GM12872 (cell line): ENCODE data around the gene NPAS3.

Experiments used
- TF ChIP-seq, protein P1 (sequence below): IDR thresholded peaks from 3 replicates; pipeline ENCODE4 v1.5.1; 2011; ENCODE audit warnings: low read depth, mild to moderate bottlenecking, low read length, moderate library complexity; ENCODE audit not compliant: insufficient read depth

Gene NPAS3

DNA sequence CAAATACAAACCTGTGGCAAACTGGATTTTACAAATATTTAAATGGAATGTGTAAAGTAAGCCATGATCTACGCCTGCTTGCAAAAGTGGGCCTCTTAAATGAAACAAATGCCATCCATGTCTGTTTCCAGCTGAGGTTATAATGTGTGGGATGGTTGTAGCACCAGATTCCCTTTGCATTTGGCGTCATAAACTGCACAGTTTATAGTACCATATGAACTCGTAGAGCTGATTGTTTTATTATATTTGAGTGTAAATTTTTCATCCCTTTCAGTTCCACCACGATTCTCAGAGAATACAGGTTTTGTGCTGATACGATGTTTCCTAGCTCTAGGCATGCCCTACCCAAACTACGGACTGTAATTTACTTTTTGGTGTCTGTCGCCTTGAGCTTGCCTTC lies 637.3 kb downstream of the NPAS3 start:
- TF ChIP-seq, protein P1, sequence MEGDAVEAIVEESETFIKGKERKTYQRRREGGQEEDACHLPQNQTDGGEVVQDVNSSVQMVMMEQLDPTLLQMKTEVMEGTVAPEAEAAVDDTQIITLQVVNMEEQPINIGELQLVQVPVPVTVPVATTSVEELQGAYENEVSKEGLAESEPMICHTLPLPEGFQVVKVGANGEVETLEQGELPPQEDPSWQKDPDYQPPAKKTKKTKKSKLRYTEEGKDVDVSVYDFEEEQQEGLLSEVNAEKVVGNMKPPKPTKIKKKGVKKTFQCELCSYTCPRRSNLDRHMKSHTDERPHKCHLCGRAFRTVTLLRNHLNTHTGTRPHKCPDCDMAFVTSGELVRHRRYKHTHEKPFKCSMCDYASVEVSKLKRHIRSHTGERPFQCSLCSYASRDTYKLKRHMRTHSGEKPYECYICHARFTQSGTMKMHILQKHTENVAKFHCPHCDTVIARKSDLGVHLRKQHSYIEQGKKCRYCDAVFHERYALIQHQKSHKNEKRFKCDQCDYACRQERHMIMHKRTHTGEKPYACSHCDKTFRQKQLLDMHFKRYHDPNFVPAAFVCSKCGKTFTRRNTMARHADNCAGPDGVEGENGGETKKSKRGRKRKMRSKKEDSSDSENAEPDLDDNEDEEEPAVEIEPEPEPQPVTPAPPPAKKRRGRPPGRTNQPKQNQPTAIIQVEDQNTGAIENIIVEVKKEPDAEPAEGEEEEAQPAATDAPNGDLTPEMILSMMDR: no peak

DNA sequence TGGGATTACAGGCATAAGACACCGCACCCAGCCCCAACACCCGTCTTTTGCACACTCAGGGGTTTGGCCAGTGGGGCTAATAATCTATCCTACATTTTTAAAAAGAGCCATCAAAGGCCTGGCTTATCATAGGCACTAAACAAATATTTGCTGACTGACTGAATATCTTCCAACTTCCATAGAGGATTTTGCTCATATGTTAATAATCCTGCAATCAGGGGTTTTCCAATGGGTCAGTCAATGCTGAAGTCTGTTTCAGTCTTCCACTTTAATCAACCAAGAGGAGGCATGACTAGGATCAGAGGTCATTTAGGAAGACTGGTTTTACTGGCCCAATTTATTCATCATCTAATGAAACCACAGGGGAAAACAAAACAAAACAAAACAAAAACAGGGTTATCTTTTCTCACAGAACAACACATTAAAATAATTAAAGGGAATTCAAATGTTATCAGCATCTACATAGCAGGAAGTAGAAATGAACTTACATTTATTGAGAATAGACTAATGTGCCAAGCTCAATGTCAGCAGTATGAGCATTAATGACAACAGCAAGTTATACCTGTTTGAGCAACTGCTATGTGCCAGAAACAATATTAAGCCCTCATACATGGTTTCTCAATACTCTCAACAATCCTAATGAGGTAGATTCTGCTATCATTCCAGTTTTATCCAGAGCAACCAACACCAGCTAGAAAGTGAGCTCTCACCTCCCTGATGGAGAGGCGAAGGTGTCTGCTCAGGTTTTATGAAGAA lies 640.0 kb downstream of the NPAS3 start:
- TF ChIP-seq, protein P1: no peak

DNA sequence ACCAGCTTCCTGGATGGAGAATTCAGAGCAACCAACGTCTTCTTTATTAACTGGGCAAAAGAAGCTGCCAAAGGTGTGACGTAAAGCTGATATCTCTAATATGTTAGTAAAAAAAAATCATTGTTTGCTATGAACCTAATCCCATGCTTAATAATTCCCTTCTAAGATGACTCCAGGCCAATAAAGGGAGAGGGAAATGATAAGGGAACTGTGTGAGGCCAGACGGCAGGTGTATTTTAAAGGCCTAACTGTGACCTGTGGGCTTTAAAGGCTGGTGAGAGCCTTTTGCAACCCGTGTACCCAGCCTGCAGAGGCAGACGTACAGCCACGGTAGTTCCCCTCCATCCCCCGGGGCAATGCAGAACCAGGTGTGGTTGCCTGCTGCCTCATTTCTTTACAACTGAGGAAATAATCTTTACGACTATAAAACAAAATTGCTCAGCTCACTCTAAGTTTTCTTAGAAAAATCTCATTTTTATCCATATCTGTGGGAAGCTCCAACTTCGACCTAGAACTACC lies 641.6 kb downstream of the NPAS3 start:
- TF ChIP-seq, protein P1: no peak

DNA sequence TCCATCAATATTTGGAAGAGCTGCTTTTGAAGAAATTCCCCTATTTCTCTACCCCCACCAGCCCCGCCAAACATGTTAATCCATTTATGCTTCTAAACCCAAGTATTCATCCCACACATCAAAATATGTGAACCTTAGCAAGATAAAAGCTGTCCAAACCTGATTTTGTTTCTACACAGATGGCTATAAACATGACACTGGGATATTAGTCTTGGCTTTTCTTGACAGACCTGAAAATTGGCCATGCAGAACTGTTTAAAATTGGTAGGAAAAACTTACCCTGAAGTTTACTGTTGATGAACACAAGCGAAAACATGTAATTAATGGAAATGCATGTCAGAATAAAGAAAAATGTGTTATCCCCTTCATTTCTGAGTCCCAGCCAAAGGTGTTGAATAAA lies 642.2 kb downstream of the NPAS3 start:
- TF ChIP-seq, protein P1: no peak

DNA sequence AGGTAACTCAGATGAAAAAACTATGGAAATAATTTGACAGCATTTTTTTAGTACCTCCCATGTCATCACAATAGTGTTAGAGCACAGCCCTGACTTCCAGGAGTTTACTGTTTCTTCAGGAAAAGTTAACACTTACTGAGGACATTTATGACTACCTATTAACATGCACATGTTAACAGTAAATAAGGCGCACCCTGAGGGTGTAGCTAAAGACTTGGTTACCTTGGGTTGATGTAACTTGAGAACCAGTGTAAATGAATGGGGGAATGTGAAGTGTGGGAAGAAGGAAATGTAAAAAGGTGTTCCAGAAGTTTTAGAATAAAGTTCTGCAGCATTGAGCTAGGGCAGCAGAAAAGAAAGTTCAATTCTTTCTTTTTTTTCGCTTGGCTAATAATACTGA lies 646.0 kb downstream of the NPAS3 start:
- TF ChIP-seq, protein P1: no peak

DNA sequence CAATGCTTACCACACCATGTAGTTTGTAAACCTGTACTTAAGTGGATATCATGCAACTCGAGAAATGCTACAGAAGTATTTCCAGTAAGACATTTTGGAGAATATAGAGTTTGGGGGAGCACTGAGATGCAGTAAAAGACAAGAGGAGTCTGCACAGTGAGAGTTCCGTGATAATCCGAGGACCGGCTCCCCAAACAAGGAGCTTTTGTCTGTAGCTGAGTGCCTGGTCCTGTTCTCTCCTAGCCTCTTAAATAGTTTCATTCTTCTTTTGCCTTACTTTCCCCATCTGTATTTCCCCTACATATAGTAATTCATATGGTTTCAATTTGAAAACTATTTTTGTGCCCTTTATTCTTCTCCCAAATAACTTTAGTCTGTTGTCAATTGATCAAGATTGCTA lies 648.1 kb downstream of the NPAS3 start:
- TF ChIP-seq, protein P1: no peak

DNA sequence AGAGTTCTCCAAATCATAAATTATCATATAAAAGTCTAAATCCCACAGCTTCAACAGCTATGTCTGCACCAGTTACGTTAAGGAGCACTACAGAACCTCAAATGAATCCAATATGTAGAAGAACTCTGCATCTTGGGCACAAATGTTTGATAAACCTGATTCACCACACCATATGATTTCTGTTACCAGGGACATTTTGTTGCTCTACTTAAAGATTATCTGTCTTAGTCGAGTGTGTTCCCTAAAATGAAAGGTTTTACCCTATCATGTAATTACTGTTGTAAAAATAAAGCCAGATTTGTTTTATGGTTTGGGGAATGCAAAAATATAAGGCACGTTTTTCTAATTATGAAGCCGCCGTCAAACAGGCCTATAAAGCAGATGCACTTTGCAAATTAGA lies 649.1 kb downstream of the NPAS3 start:
- TF ChIP-seq, protein P1: no peak
